Activated naive CD8-positive, alpha-beta T cell treated with anti-CD3 and anti-CD28 coated beads, Interleukin-2, amount 10 ng/mL, durations not matched to agents 7 days and 5 days (primary cell): ENCODE measurements around the gene RBM28. TPM values are rescaled to one million over a fixed set of nuclear protein-coding genes. Genes with fewer than 3 reads are reported as not detected.
A peak's percentile ranks its signal among the peaks of the same experiment; 100 is the strongest.
"Not testable (repeated sequence)": the region's sequence is repeated elsewhere in the genome, so short reads cannot be mapped to it uniquely, and the experiment has no call there.

Source experiments
- ATAC-seq: fragments of 150-1000 bp; cut with Tn5 transposase; one replicate; pipeline ENCODE4 v1.10.0; 2021; ENCODE audit warnings: low read depth, moderate library complexity
- POLR2A ChIA-PET: fragments of 350-600 bp; sonication (Branson Sonifier 250); formaldehyde crosslinking; loops from one replicate; lab custom pipeline; 2021; ENCODE audit warnings: antibody characterized with exemption; lab: Charles Lee
- DNase-seq: peaks from one replicate; pipeline ENCODE4 v3.0.0; 2021
- H3K27ac Mint-ChIP-seq: one replicate; pipeline ENCODE4 v1.8.0; 2022; ENCODE audit warnings: mild to moderate bottlenecking, mixed read lengths
- H3K27me3 Mint-ChIP-seq: one replicate; pipeline ENCODE4 v1.8.0; 2022; ENCODE audit warnings: mild to moderate bottlenecking, moderate library complexity, mixed read lengths
- H3K36me3 Mint-ChIP-seq: one replicate; pipeline ENCODE4 v1.8.0; 2021; ENCODE audit warnings: mild to moderate bottlenecking, mixed read lengths
- H3K4me1 Mint-ChIP-seq: one replicate; pipeline ENCODE4 v1.8.0; 2021; ENCODE audit warnings: mixed read lengths
- H3K4me3 Mint-ChIP-seq: one replicate; pipeline ENCODE4 v1.8.0; 2022; ENCODE audit warnings: mild to moderate bottlenecking, moderate library complexity, mixed read lengths
- H3K9me3 Mint-ChIP-seq: one replicate; pipeline ENCODE4 v1.8.0; 2021; ENCODE audit warnings: mixed read lengths
- total RNA-seq, 2 experiments: library from RNA; stranded (reverse); gene quantifications; one replicate each; pipeline ENCODE4 v1.2.3, GENCODE V29; 2021

Gene RBM28
- total RNA-seq, 2 experiments from 2014 or later, result 42.0 to 42.9 TPM

- no peaks in the 10 kb centered on the region for H3K9me3 Mint-ChIP-seq
- POLR2A ChIA-PET, result no interaction called here
- no peaks in the 10 kb centered on the region for H3K4me1 Mint-ChIP-seq
- ATAC-seq (no peak), DNase-seq (no peak)
- peaks cover 39% of the 10 kb centered on the region for H3K36me3 Mint-ChIP-seq
- peak overlapping the region; percentile 0 for H3K27ac Mint-ChIP-seq
- no peak overlapping the region for H3K4me3 Mint-ChIP-seq
- H3K27me3 Mint-ChIP-seq, result no peaks in the 10 kb centered on the region
These were observed 32.7 kb downstream of the RBM28 start for GRCh38 chr7:128311013-128311412.

- Mint-ChIP-seq H3K4me1 (peaks cover 2% of the 10 kb centered on the region), H3K27ac (no peak overlapping the region), H3K9me3 (no peaks in the 10 kb centered on the region), H3K27me3 (no peaks in the 10 kb centered on the region), H3K36me3 (peaks cover 39% of the 10 kb centered on the region), H3K4me3 (no peak overlapping the region)
- POLR2A ChIA-PET, result no interaction called here
- DNase-seq (no peak), ATAC-seq (no peak)
These were observed 33.2 kb downstream of the RBM28 start for GRCh38 chr7:128310499-128310898.

- Mint-ChIP-seq H3K27ac (no peak overlapping the region), H3K27me3 (no peaks in the 10 kb centered on the region), H3K4me1 (peaks cover 2% of the 10 kb centered on the region), H3K9me3 (no peaks in the 10 kb centered on the region), H3K4me3 (no peak overlapping the region), H3K36me3 (peaks cover 41% of the 10 kb centered on the region)
- DNase-seq (no peak), ATAC-seq (no peak)
- POLR2A ChIA-PET, result interaction anchor here (0.6 kb wide), 1 partner anchor 10 kb away, joined by 8 read pairs; no protein-coding TSS in a partner anchor
These were observed 33.7 kb downstream of the RBM28 start for GRCh38 chr7:128309976-128310375.

- DNase-seq (no peak), ATAC-seq (no peak)
- Mint-ChIP-seq H3K36me3 (peaks cover 35% of the 10 kb centered on the region), H3K27ac (no peak overlapping the region), H3K27me3 (no peaks in the 10 kb centered on the region), H3K4me3 (no peak overlapping the region), H3K4me1 (peaks cover 2% of the 10 kb centered on the region), H3K9me3 (no peaks in the 10 kb centered on the region)
- POLR2A ChIA-PET, result no interaction called here
These were observed 34.6 kb downstream of the RBM28 start for GRCh38 chr7:128309124-128309523.

- Mint-ChIP-seq H3K27me3 (no peaks in the 10 kb centered on the region), H3K36me3 (peaks cover 29% of the 10 kb centered on the region), H3K27ac (no peak overlapping the region), H3K4me3 (no peak overlapping the region), H3K4me1 (peaks cover 2% of the 10 kb centered on the region), H3K9me3 (no peaks in the 10 kb centered on the region)
- no peak for ATAC-seq
- DNase-seq, result no peak
- POLR2A ChIA-PET, result interaction anchor here (1.4 kb wide), 1 partner anchor 14 kb away, joined by 3 read pairs; no protein-coding TSS in a partner anchor
These were observed 36.6 kb downstream of the RBM28 start for GRCh38 chr7:128307061-128307460.

- Mint-ChIP-seq H3K4me3 (no peak overlapping the region), H3K27me3 (no peaks in the 10 kb centered on the region), H3K36me3 (peaks cover 21% of the 10 kb centered on the region), H3K9me3 (no peaks in the 10 kb centered on the region), H3K4me1 (peaks cover 2% of the 10 kb centered on the region), H3K27ac (no peak overlapping the region)
- no peak for ATAC-seq
- no peak for DNase-seq
- POLR2A ChIA-PET, result no interaction called here
These were observed 39.5 kb downstream of the RBM28 start for GRCh38 chr7:128304212-128304611.

- no peak for ATAC-seq
- H3K27me3 Mint-ChIP-seq, result no peaks in the 10 kb centered on the region
- POLR2A ChIA-PET, result no interaction called here
- H3K4me1 Mint-ChIP-seq, result peaks cover 2% of the 10 kb centered on the region
- H3K4me3 Mint-ChIP-seq, result no peak overlapping the region
- H3K36me3 Mint-ChIP-seq, result peaks cover 19% of the 10 kb centered on the region
- H3K27ac Mint-ChIP-seq, result no peak overlapping the region
- no peaks in the 10 kb centered on the region for H3K9me3 Mint-ChIP-seq
- no peak for DNase-seq
These were observed 40.1 kb downstream of the RBM28 start for GRCh38 chr7:128303643-128304042.

GRCh38 chr7:128303133-128303532, 40.6 kb downstream of the RBM28 start:
- peaks cover 2% of the 10 kb centered on the region for H3K4me1 Mint-ChIP-seq
- no peaks in the 10 kb centered on the region for H3K9me3 Mint-ChIP-seq
- no peaks in the 10 kb centered on the region for H3K27me3 Mint-ChIP-seq
- no peak overlapping the region for H3K4me3 Mint-ChIP-seq
- ATAC-seq (no peak), DNase-seq (no peak)
- H3K27ac Mint-ChIP-seq, result no peak overlapping the region
- POLR2A ChIA-PET, result no interaction called here
- peaks cover 21% of the 10 kb centered on the region for H3K36me3 Mint-ChIP-seq

GRCh38 chr7:128302139-128302538, 41.6 kb downstream of the RBM28 start:
- Mint-ChIP-seq H3K27me3 (no peaks in the 10 kb centered on the region), H3K4me3 (no peak overlapping the region), H3K36me3 (peaks cover 22% of the 10 kb centered on the region), H3K9me3 (no peaks in the 10 kb centered on the region), H3K4me1 (peaks cover 2% of the 10 kb centered on the region), H3K27ac (no peak overlapping the region)
- no peak for DNase-seq
- POLR2A ChIA-PET, result no interaction called here
- no peak for ATAC-seq

GRCh38 chr7:128299109-128299607, 44.5 kb downstream of the RBM28 start:
- Mint-ChIP-seq H3K4me3 (no peak overlapping the region), H3K27ac (no peak overlapping the region), H3K36me3 (peaks cover 6% of the 10 kb centered on the region), H3K4me1 (no peaks in the 10 kb centered on the region), H3K9me3 (no peaks in the 10 kb centered on the region), H3K27me3 (no peaks in the 10 kb centered on the region)
- DNase-seq (no peak), ATAC-seq (no peak)
- POLR2A ChIA-PET, result no interaction called here

- H3K27me3 Mint-ChIP-seq, H3K36me3 Mint-ChIP-seq, POLR2A ChIA-PET, DNase-seq, ATAC-seq, H3K9me3 Mint-ChIP-seq, H3K27ac Mint-ChIP-seq, H3K4me3 Mint-ChIP-seq, H3K4me1 Mint-ChIP-seq: not testable (repeated sequence)
These were observed 45.7 kb downstream of the RBM28 start for GRCh38 chr7:128298004-128298403.

GRCh38 chr7:128287556-128287955, 56.2 kb downstream of the RBM28 start:
- no peaks in the 10 kb centered on the region for H3K9me3 Mint-ChIP-seq
- H3K4me1 Mint-ChIP-seq, result no peaks in the 10 kb centered on the region
- peaks cover 13% of the 10 kb centered on the region for H3K36me3 Mint-ChIP-seq
- DNase-seq, result no peak
- POLR2A ChIA-PET, result no interaction called here
- no peak overlapping the region for H3K4me3 Mint-ChIP-seq
- no peaks in the 10 kb centered on the region for H3K27me3 Mint-ChIP-seq
- ATAC-seq, result no peak
- no peak overlapping the region for H3K27ac Mint-ChIP-seq

- no peak overlapping the region for H3K27ac Mint-ChIP-seq
- POLR2A ChIA-PET, result no interaction called here
- H3K4me1 Mint-ChIP-seq, result no peaks in the 10 kb centered on the region
- DNase-seq (no peak), ATAC-seq (no peak)
- H3K27me3 Mint-ChIP-seq, result peaks cover 2% of the 10 kb centered on the region
- peaks cover 10% of the 10 kb centered on the region for H3K36me3 Mint-ChIP-seq
- peaks cover 12% of the 10 kb centered on the region for H3K9me3 Mint-ChIP-seq
- no peak overlapping the region for H3K4me3 Mint-ChIP-seq
These were observed 59.6 kb downstream of the RBM28 start for GRCh38 chr7:128284102-128284501.

- DNase-seq (no peak), ATAC-seq (no peak)
- Mint-ChIP-seq H3K27me3 (peaks cover 2% of the 10 kb centered on the region), H3K9me3 (peaks cover 15% of the 10 kb centered on the region), H3K27ac (no peak overlapping the region), H3K4me1 (no peaks in the 10 kb centered on the region), H3K4me3 (no peak overlapping the region), H3K36me3 (peaks cover 10% of the 10 kb centered on the region)
- POLR2A ChIA-PET, result no interaction called here
These were observed 61.9 kb downstream of the RBM28 start for GRCh38 chr7:128281605-128282380.
